K562 (cell line): ENCODE results near the gene HOXD4. TPM values are rescaled to one million over a fixed set of nuclear protein-coding genes. Genes with fewer than 3 reads are reported as not detected.

Source experiments
- ATAC-seq: fragments of 200-7000 bp; cut with Tn5 transposase; 3 replicates; pipeline ENCODE4 v1.9.1; 2020; ENCODE audit warnings: moderate library complexity
- BruUV-seq: library from RNA; stranded (reverse); fragments of 400-500 nt; replicated peaks from 2 replicates; lab custom pipeline; 2021; lab: Mats Ljungman, UMichigan
- CTCF ChIA-PET: fragments of 300-600 bp; formaldehyde crosslinking; extraction: SDS; loops from one replicate; lab custom pipeline; 2021; ENCODE audit warnings: low intra/inter-chr PET ratio; lab: Yijun Ruan, JAX
- POLR2A ChIA-PET: fragments of 300-600, 350-650 bp; sonication (Branson Sonifier 250); formaldehyde crosslinking; extraction: SDS; loops from one replicate; lab custom pipeline; 2021; ENCODE audit warnings: antibody characterized with exemption, inconsistent platforms; lab: Yijun Ruan, JAX
- DNase-seq, 4 experiments: peaks; one replicate each; pipeline versions ENCODE4 v3.0.0 to v3.0.0-alpha.2; 2011 to 2018; ENCODE audit warnings: low spot score in 3 of 4, mixed read lengths in 3 of 4; ENCODE audit errors: extremely low read depth in 1 of 4
- FAIRE-seq: peaks from 2 replicates; lab custom pipeline; 2011; peaks lifted over from hg19 to GRCh38; lab: Jason Lieb, UNC
- H2AFZ ChIP-seq: 2 replicates; pipeline ENCODE4 v1.6.0; 2011; ENCODE audit warnings: low read depth, low read length, control low read depth, inconsistent platforms
- H3K27ac ChIP-seq: fragments of 200-600 bp; 3 replicates; pipeline ENCODE4 v1.8.0; 2011; ENCODE audit warnings: low read depth, mild to moderate bottlenecking, control low read depth, inconsistent platforms, low read length, moderate library complexity, mixed read lengths; ENCODE audit errors: extremely low read depth
- H3K27me3 ChIP-seq, 2 experiments: fragments of 300-600 bp in 1 of 2; 2 replicates in 1 of 2; 3 replicates in 1 of 2; pipeline versions ENCODE4 v1.6.0 to v1.8.0; 2011; ENCODE audit warnings: inconsistent platforms in 2 of 2, low read length in 2 of 2, mild to moderate bottlenecking in 1 of 2, mixed read lengths in 1 of 2, moderate library complexity in 1 of 2; ENCODE audit not compliant: control insufficient read depth in 2 of 2, insufficient read depth in 2 of 2
- H3K36me3 ChIP-seq: fragments of 300-600 bp; 3 replicates; pipeline ENCODE4 v1.8.0; 2011; ENCODE audit warnings: mild to moderate bottlenecking, low read length, inconsistent platforms; ENCODE audit not compliant: control insufficient read depth, insufficient read depth
- H3K4me1 ChIP-seq, 2 experiments: fragments of 200-600 bp in 1 of 2; replicated peaks in 1 of 2; 2 replicates in 1 of 2; 3 replicates in 1 of 2; pipeline versions ENCODE4 v1.5.1 to v1.8.0; 2011; ENCODE audit warnings: inconsistent platforms in 2 of 2, low read length in 2 of 2, mild to moderate bottlenecking in 1 of 2, mixed read lengths in 1 of 2, moderate library complexity in 1 of 2; ENCODE audit not compliant: control insufficient read depth in 2 of 2, insufficient read depth in 2 of 2
- H3K4me2 ChIP-seq: 2 replicates; pipeline ENCODE4 v1.6.1; 2011; ENCODE audit warnings: low read length, control low read depth, inconsistent platforms, mixed read lengths; ENCODE audit not compliant: insufficient read depth
- H3K4me3 ChIP-seq: fragments of 200-600 bp; sonication (generic), shearing (Covaris generic); 2 replicates; pipeline ENCODE4 v1.5.1; 2016; ENCODE audit warnings: control low read depth, inconsistent platforms
- H3K79me2 ChIP-seq: fragments of 200-600 bp; 3 replicates; pipeline ENCODE4 v1.8.0; 2011; ENCODE audit warnings: low read length, inconsistent platforms; ENCODE audit not compliant: control insufficient read depth, insufficient read depth
- H3K9ac ChIP-seq, 2 experiments: 2 replicates each; pipeline versions ENCODE4 v1.6.0 to v1.6.1; 2011; ENCODE audit warnings: low read depth in 2 of 2, low read length in 2 of 2, control low read depth in 1 of 2, inconsistent platforms in 1 of 2, mild to moderate bottlenecking in 1 of 2, mixed read lengths in 1 of 2; ENCODE audit not compliant: insufficient read depth in 1 of 2
- H3K9me1 ChIP-seq: one replicate; pipeline ENCODE4 v1.6.0; 2011; ENCODE audit warnings: inconsistent platforms, mild to moderate bottlenecking, low read length, moderate library complexity; ENCODE audit not compliant: control insufficient read depth, insufficient read depth
- H3K9me3 ChIP-seq: replicated peaks from 2 replicates; pipeline ENCODE4 v1.5.1; 2011; ENCODE audit warnings: low read depth, low read length, inconsistent platforms; ENCODE audit not compliant: control insufficient read depth, insufficient read depth
- H4K20me1 ChIP-seq: replicated peaks from 2 replicates; pipeline ENCODE4 v1.6.1; 2011; ENCODE audit warnings: low read length, inconsistent platforms, mixed read lengths; ENCODE audit not compliant: control insufficient read depth, insufficient read depth
- C11orf30 ChIP-seq: fragments of 450-650 bp; IDR thresholded peaks from 2 replicates; pipeline ENCODE4 v1.6.1; 2016; ENCODE audit warnings: low read depth, mild to moderate bottlenecking
- EZH2 ChIP-seq: IDR thresholded peaks from 2 replicates; pipeline ENCODE4 v1.6.1; 2012; ENCODE audit warnings: low read depth, mild to moderate bottlenecking, inconsistent platforms, low read length, borderline replicate concordance
- MAFG ChIP-seq: fragments of 450-650 bp; conservative IDR thresholded peaks from 2 replicates; pipeline ENCODE4 v1.6.1; 2016; ENCODE audit warnings: missing genetic modification characterization, missing compliant biosample characterization
- SRSF3 ChIP-seq: fragments of 200-400 bp; formaldehyde crosslinking; IDR thresholded peaks from 2 replicates; pipeline ENCODE4 v1.6.1; 2016; ENCODE audit warnings: mild to moderate bottlenecking, low read length, moderate library complexity; ENCODE audit not compliant: insufficient read depth
- ZFP30 ChIP-seq: fragments of 250-450 bp; sonication (Bioruptor Pico); IDR thresholded peaks from 2 replicates; pipeline ENCODE4 v1.8.0; 2022; ENCODE audit warnings: moderate library complexity, mild to moderate bottlenecking, inconsistent platforms, borderline replicate concordance
- ZNF134 ChIP-seq: fragments of 250-450 bp; sonication (Bioruptor Pico); conservative IDR thresholded peaks from 2 replicates; pipeline ENCODE4 v1.4.0; 2020
- ZNF316 ChIP-seq: fragments of 450-650 bp; IDR thresholded peaks from 2 replicates; pipeline ENCODE4 v1.6.1; 2016
- ZNF583 ChIP-seq: fragments of 250-450 bp; sonication (Bioruptor Pico); IDR thresholded peaks from 2 replicates; pipeline ENCODE4 v1.4.0; 2020
- WGBS: fragments of 100-300 bp; shearing (Covaris generic); methylation state at CpG from one replicate; pipeline ENCODE4 v1.1.6; 2016; ENCODE audit warnings: low coverage, mixed read lengths; ENCODE audit not compliant: insufficient coverage; ENCODE audit errors: missing lambda C conversion rate; 5-methylcytosine and 5-hydroxymethylcytosine counted together
- in situ Hi-C: fragments of 300-500 bp; cut with MboI; formaldehyde crosslinking; loops from 4 replicates; pipeline ENCODE4 v1.15.0; 2018; ENCODE audit warnings: inconsistent platforms, mixed read lengths
- intact Hi-C: fragments of 100-400 bp; cut with micrococcal nuclease; formaldehyde crosslinking; loops from 2 replicates; pipeline ENCODE4 v1.14.2; 2022
- polyA plus RNA-seq, 8 experiments: library from polyadenylated mRNA; depleted of rRNA in 4 of 8; stranded (reverse) in 5 of 8; unstranded in 3 of 8; fragments of >200 nt; fragmentation: Nextera tagmentation in 2 of 8; fragmentation: Illumina TruSeq in 1 of 8; extraction: Ambion mirVana in 2 of 8; extraction: Trizol in 1 of 8; gene quantifications; 2 replicates each; pipeline versions ENCODE4 v1.2.1 to v1.2.3, GENCODE V29; 2011 to 2014; ENCODE audit warnings: inconsistent platforms in 1 of 8, missing spikeins in 1 of 8
- total RNA-seq, 7 experiments: library from RNA; depleted of rRNA in 6 of 7; stranded (reverse); fragments of >200 nt in 6 of 7; fragmentation: Illumina TruSeq in 2 of 7; extraction: Trizol in 2 of 7; gene quantifications; 2 replicates each; pipeline versions ENCODE4 v1.2.1 to v1.2.3, GENCODE V29; 2011 to 2021; ENCODE audit warnings: low replicate concordance in 1 of 7
- TF ChIP-seq, protein P1 (sequence below): sonication (generic); formaldehyde crosslinking; IDR thresholded peaks from 2 replicates; pipeline ENCODE4 v1.8.0; 2022; ENCODE audit warnings: missing genetic modification reagents, mild to moderate bottlenecking, borderline replicate concordance
- TF ChIP-seq, protein P2 (sequence below): fragments of 250-450 bp; sonication (Bioruptor Pico); IDR thresholded peaks from 2 replicates; pipeline ENCODE4 v1.5.0; 2021; ENCODE audit warnings: mild to moderate bottlenecking, borderline replicate concordance
- TF ChIP-seq, protein P3 (sequence below), 2 experiments: IDR thresholded peaks in 1 of 2; conservative IDR thresholded peaks in 1 of 2; 2 replicates each; pipeline ENCODE4 v1.6.1; 2016; ENCODE audit warnings: low read depth in 2 of 2, mild to moderate bottlenecking in 1 of 2, missing compliant biosample characterization in 1 of 2, missing genetic modification characterization in 1 of 2, moderate library complexity in 1 of 2

The HOXD4 gene
- total and polyA plus RNA-seq, 9 of the 15 experiments (the other 6 are each of a cell fraction or from before 2014, with no cell fraction given), result not detected

DNA sequence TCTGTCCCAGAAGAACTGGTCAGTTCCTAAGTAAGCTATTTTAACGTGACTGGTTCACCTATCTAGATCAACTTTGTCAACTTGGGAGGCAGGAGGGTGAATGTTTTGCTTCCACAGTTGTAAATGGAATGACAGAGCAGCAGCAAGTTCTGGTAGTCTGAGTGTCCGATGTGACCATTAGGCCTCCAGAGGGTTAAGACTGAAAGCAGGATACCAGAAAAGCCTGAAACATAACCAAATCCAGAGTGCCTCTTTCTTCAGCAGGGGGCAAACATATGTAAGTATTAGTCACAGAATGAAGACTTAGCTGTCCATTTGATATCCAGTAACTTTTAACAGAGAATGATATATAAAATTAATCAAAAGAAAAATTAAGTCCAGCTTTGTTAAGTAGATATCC, 14.9 kb downstream of the HOXD4 start (continued):
- TF ChIP-seq, protein P1, sequence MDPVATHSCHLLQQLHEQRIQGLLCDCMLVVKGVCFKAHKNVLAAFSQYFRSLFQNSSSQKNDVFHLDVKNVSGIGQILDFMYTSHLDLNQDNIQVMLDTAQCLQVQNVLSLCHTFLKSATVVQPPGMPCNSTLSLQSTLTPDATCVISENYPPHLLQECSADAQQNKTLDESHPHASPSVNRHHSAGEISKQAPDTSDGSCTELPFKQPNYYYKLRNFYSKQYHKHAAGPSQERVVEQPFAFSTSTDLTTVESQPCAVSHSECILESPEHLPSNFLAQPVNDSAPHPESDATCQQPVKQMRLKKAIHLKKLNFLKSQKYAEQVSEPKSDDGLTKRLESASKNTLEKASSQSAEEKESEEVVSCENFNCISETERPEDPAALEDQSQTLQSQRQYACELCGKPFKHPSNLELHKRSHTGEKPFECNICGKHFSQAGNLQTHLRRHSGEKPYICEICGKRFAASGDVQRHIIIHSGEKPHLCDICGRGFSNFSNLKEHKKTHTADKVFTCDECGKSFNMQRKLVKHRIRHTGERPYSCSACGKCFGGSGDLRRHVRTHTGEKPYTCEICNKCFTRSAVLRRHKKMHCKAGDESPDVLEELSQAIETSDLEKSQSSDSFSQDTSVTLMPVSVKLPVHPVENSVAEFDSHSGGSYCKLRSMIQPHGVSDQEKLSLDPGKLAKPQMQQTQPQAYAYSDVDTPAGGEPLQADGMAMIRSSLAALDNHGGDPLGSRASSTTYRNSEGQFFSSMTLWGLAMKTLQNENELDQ (CRISPR knock-in tag), result no peak
- TF ChIP-seq ZNF134 (CRISPR knock-in tag), result no peak
- no peak for TF ChIP-seq SRSF3
- TF ChIP-seq, protein P2, sequence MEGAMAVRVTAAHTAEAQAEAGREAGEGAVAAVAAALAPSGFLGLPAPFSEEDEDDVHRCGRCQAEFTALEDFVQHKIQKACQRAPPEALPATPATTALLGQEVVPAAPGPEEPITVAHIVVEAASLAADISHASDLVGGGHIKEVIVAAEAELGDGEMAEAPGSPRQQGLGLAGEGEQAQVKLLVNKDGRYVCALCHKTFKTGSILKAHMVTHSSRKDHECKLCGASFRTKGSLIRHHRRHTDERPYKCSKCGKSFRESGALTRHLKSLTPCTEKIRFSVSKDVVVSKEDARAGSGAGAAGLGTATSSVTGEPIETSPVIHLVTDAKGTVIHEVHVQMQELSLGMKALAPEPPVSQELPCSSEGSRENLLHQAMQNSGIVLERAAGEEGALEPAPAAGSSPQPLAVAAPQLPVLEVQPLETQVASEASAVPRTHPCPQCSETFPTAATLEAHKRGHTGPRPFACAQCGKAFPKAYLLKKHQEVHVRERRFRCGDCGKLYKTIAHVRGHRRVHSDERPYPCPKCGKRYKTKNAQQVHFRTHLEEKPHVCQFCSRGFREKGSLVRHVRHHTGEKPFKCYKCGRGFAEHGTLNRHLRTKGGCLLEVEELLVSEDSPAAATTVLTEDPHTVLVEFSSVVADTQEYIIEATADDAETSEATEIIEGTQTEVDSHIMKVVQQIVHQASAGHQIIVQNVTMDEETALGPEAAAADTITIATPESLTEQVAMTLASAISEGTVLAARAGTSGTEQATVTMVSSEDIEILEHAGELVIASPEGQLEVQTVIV, result no peak
- TF ChIP-seq EZH2, result no peak
- TF ChIP-seq, all 486 proteins: peak for 0

DNA sequence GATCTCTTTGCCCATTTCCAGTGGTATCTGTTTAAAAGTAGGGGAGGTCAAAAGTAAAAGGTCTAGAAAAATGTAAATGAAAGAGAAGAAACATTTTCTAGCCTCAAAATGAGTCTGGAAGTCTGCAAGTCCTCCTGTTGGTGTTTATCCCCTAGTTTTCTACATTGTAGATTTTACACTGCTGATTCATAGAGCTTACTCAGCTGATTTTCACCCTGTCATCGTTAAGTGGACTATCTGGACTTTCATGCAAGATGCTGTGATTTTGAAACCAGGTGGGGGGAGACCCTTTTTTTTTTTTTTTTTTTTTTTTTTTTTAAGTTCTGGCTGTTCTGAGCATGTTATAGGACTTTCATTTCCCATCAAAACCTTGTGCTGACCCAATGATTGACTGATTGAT, 16.0 kb downstream of the HOXD4 start:
- no peak overlapping the region for H3K27ac ChIP-seq
- H4K20me1 ChIP-seq, result no peaks in the 10 kb centered on the region; the same call in 1 of the 2 replicates
- H3K4me2 ChIP-seq, result no peak overlapping the region
- no peak for ATAC-seq
- H3K4me3 ChIP-seq, result no peak overlapping the region
- ChIA-PET CTCF (interaction anchor here (0.6 kb wide), 1 partner anchor 549 kb away, joined by 3 read pairs; no protein-coding TSS in a partner anchor), POLR2A (interaction anchor here (0.6 kb wide), 1 partner anchor 107 kb away, joined by 3 read pairs; no protein-coding TSS in a partner anchor)
- no peaks in the 10 kb centered on the region for H3K79me2 ChIP-seq
- DNase-seq, result no peak
- no peak for FAIRE-seq
- H3K9me1 ChIP-seq, result no peaks in the 10 kb centered on the region
- no peaks in the 10 kb centered on the region for H3K9me3 ChIP-seq
- BruUV-seq, result no TSS peak
- intact Hi-C loops, result no loop called here
- in situ Hi-C loops, result no loop called here
- no peak overlapping the region for H2AFZ ChIP-seq
- no peak overlapping the region for H3K9ac ChIP-seq
- peaks cover 0 to 24% of the 10 kb centered on the region in 2 experiments; a peak in 3 of 5 replicates for H3K4me1 ChIP-seq
- H3K36me3 ChIP-seq, result no peaks in the 10 kb centered on the region
- H3K27me3 ChIP-seq, result peaks cover 41 to 57% of the 10 kb centered on the region in 2 experiments
- WGBS, result 0% methylated on average over 1 of the region's 1 CpG
- TF ChIP-seq C11orf30 (peak; percentile 59; the same call in 1 of the 2 replicates), MAFG (tag) (peak; percentile 57; the same call in 1 of the 2 replicates), ZFP30 (CRISPR knock-in tag) (no peak), ZNF583 (no peak), ZNF316 (peak; percentile 77)
- TF ChIP-seq, protein P3, sequence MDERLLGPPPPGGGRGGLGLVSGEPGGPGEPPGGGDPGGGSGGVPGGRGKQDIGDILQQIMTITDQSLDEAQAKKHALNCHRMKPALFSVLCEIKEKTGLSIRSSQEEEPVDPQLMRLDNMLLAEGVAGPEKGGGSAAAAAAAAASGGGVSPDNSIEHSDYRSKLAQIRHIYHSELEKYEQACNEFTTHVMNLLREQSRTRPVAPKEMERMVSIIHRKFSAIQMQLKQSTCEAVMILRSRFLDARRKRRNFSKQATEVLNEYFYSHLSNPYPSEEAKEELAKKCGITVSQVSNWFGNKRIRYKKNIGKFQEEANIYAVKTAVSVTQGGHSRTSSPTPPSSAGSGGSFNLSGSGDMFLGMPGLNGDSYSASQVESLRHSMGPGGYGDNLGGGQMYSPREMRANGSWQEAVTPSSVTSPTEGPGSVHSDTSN (CRISPR knock-in tag; IDR thresholded peaks at IDR 0.05; ENCODE audit: low read depth), result no peak
- TF ChIP-seq, protein P3 (tag; conservative IDR thresholded peaks at IDR 0.05; ENCODE audit: low read depth), result no peak
